Measurements from ENCODE around the gene NOTCH1.
"Not testable (repeated sequence)": the region's sequence is repeated elsewhere in the genome, so short reads cannot be mapped to it uniquely, and the experiment has no call there.

NOTCH1 gene

DNA sequence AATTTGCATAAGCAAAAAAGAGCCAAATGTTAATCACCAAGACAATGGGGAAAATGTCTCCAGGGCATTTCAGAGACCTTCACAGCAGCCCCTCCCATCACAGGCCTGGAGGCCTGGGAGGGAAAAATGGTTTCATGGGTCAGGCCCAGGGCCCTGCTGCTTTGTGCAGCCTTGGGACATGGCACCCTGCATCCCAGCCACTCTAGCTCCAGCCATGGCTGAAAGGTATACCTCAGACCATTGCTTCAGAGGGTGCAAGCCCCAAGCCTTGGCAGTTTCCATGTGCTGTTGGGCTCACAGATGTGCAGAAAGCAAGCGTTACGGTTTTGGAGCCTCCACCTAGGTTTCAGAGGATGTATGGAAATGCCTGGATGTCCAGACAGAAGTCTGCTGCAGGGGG, 13.5 kb upstream of the NOTCH1 start:
- 95% methylated on average over 2 of the region's 2 CpGs for WGBS
- H3K9ac ChIP-seq (ENCODE audit: low read depth, low read length); H3K4me1 ChIP-seq (ENCODE audit: insufficient read depth, low read length); H3K4me3 ChIP-seq (ENCODE audit: low read length); H3K27ac ChIP-seq (ENCODE audit: low read depth, low read length); H3K27me3 ChIP-seq (ENCODE audit: insufficient read depth, low read length); H3K36me3 ChIP-seq (ENCODE audit: insufficient read depth, low read length): not testable (repeated sequence)
- peaks cover 24% of the 10 kb centered on the region for H3K9me3 ChIP-seq (ENCODE audit: insufficient read depth, low read depth, low read length)

DNA sequence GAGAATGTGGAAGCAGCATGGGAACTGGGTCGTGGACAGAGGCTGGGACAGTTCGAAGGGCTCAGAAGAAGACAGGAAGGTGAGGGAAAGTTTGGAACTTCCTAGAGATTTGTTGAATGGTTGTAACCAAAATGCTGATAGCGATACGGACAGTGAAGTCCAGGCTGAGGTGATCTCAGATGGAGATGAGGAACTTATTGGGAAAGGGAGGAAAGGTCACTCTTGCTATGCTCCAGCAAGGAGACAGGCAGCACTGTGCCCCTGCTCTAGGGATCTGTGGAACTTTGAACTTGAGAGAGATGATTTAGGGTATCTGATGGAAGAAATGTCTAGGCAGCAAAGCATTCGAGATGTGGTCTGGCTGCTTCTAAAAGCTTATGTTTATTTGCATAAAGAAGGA, 13.0 kb upstream of the NOTCH1 start:
- H3K9ac ChIP-seq (ENCODE audit: low read depth, low read length); H3K36me3 ChIP-seq (ENCODE audit: insufficient read depth, low read length); H3K4me1 ChIP-seq (ENCODE audit: insufficient read depth, low read length); H3K4me3 ChIP-seq (ENCODE audit: low read length); H3K27me3 ChIP-seq (ENCODE audit: insufficient read depth, low read length); H3K27ac ChIP-seq (ENCODE audit: low read depth, low read length): not testable (repeated sequence)
- peaks cover 24% of the 10 kb centered on the region for H3K9me3 ChIP-seq (ENCODE audit: insufficient read depth, low read depth, low read length)
- 92% methylated on average over 5 of the region's 5 CpGs for WGBS

- H3K9ac ChIP-seq (ENCODE audit: low read depth, low read length) = no peak overlapping the region
- WGBS = 72% methylated on average over 5 of the region's 5 CpGs
Measured at GRCh38 chr9:136558373-136558772, 12.5 kb upstream of the NOTCH1 start.

GRCh38 chr9:136557036-136557435, 11.2 kb upstream of the NOTCH1 start:
- H3K36me3 ChIP-seq (ENCODE audit: insufficient read depth, low read length) = no peaks in the 10 kb centered on the region
- H3K27me3 ChIP-seq (ENCODE audit: insufficient read depth, low read length) = peaks cover 4% of the 10 kb centered on the region; the same call in 1 of the 2 replicates
- H3K27ac ChIP-seq (ENCODE audit: low read depth, low read length) = no peak overlapping the region
- no peak overlapping the region for H3K9ac ChIP-seq (ENCODE audit: low read depth, low read length)
- H3K4me3 ChIP-seq (ENCODE audit: low read length) = no peak overlapping the region
- peaks cover 4% of the 10 kb centered on the region; the same call in 1 of the 2 replicates for H3K4me1 ChIP-seq (ENCODE audit: insufficient read depth, low read length)
- peaks cover 24% of the 10 kb centered on the region for H3K9me3 ChIP-seq (ENCODE audit: insufficient read depth, low read depth, low read length)
- WGBS = 81% methylated on average over 10 of the region's 10 CpGs

More at GRCh38 chr9:136558373-136558772, 12.5 kb upstream of the NOTCH1 start:
- Histone ChIP-seq H3K27ac (ENCODE audit: low read depth, low read length) (no peak overlapping the region), H3K36me3 (ENCODE audit: insufficient read depth, low read length) (no peaks in the 10 kb centered on the region), H3K4me1 (ENCODE audit: insufficient read depth, low read length) (peaks cover 4% of the 10 kb centered on the region; the same call in 1 of the 2 replicates), H3K27me3 (ENCODE audit: insufficient read depth, low read length) (peaks cover 4% of the 10 kb centered on the region), H3K4me3 (ENCODE audit: low read length) (no peak overlapping the region), H3K9me3 (ENCODE audit: insufficient read depth, low read depth, low read length) (peaks cover 24% of the 10 kb centered on the region)

DNA sequence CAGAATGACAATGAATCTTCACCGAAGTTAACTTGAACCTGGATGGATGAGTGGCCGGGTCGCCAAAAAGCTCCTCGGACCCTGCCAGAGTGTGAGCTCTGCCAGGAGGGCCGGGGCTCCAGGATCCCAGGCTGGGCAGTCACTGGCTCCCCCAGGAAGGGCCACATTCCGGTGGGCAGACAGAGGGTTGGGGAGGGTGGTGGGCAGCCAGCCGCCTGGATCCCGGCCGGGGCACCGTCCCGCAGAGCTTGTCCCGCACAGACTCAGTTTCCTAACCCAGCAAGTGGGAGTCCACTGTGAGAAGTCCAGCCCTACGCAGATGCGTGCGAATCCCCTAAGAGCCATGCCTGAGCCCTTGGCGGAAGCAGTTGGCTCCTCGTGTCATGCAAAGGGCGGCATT, 10.3 kb upstream of the NOTCH1 start:
- Histone ChIP-seq H3K4me3 (ENCODE audit: low read length) (no peak overlapping the region), H3K9me3 (ENCODE audit: insufficient read depth, low read depth, low read length) (peaks cover 24% of the 10 kb centered on the region), H3K4me1 (ENCODE audit: insufficient read depth, low read length) (peaks cover 8% of the 10 kb centered on the region), H3K36me3 (ENCODE audit: insufficient read depth, low read length) (no peaks in the 10 kb centered on the region), H3K27me3 (ENCODE audit: insufficient read depth, low read length) (peaks cover 4% of the 10 kb centered on the region; the same call in 1 of the 2 replicates), H3K9ac (ENCODE audit: low read depth, low read length) (no peak overlapping the region), H3K27ac (ENCODE audit: low read depth, low read length) (no peak overlapping the region)
- WGBS = 86% methylated on average over 18 of the region's 18 CpGs

GRCh38 chr9:136554870-136555269, 9.0 kb upstream of the NOTCH1 start:
- H3K27ac ChIP-seq (ENCODE audit: low read depth, low read length) = no peak overlapping the region
- 83% methylated on average over 19 of the region's 19 CpGs for WGBS
- H3K36me3 ChIP-seq (ENCODE audit: insufficient read depth, low read length) = no peaks in the 10 kb centered on the region
- H3K27me3 ChIP-seq (ENCODE audit: insufficient read depth, low read length) = peaks cover 4% of the 10 kb centered on the region; the same call in 1 of the 2 replicates
- H3K9ac ChIP-seq (ENCODE audit: low read depth, low read length) = no peak overlapping the region
- peaks cover 16% of the 10 kb centered on the region for H3K9me3 ChIP-seq (ENCODE audit: insufficient read depth, low read depth, low read length)
- no peak overlapping the region for H3K4me3 ChIP-seq (ENCODE audit: low read length)
- H3K4me1 ChIP-seq (ENCODE audit: insufficient read depth, low read length) = peaks cover 16% of the 10 kb centered on the region

GRCh38 chr9:136553581-136553980, 7.7 kb upstream of the NOTCH1 start:
- no peak overlapping the region for H3K27ac ChIP-seq (ENCODE audit: low read depth, low read length)
- peaks cover 3% of the 10 kb centered on the region; the same call in 1 of the 2 replicates for H3K27me3 ChIP-seq (ENCODE audit: insufficient read depth, low read length)
- peaks cover 3% of the 10 kb centered on the region for H3K9me3 ChIP-seq (ENCODE audit: insufficient read depth, low read depth, low read length)
- H3K9ac ChIP-seq (ENCODE audit: low read depth, low read length) = no peak overlapping the region
- H3K36me3 ChIP-seq (ENCODE audit: insufficient read depth, low read length) = no peaks in the 10 kb centered on the region
- H3K4me3 ChIP-seq (ENCODE audit: low read length) = no peak overlapping the region
- 86% methylated on average over 14 of the region's 14 CpGs for WGBS
- H3K4me1 ChIP-seq (ENCODE audit: insufficient read depth, low read length) = peaks cover 16% of the 10 kb centered on the region

GRCh38 chr9:136552117-136552703, 6.4 kb upstream of the NOTCH1 start:
- H3K9ac ChIP-seq (ENCODE audit: low read depth, low read length) = no peak overlapping the region
- 52% methylated on average over 22 of the region's 22 CpGs for WGBS
- H3K36me3 ChIP-seq (ENCODE audit: insufficient read depth, low read length) = no peaks in the 10 kb centered on the region

DNA sequence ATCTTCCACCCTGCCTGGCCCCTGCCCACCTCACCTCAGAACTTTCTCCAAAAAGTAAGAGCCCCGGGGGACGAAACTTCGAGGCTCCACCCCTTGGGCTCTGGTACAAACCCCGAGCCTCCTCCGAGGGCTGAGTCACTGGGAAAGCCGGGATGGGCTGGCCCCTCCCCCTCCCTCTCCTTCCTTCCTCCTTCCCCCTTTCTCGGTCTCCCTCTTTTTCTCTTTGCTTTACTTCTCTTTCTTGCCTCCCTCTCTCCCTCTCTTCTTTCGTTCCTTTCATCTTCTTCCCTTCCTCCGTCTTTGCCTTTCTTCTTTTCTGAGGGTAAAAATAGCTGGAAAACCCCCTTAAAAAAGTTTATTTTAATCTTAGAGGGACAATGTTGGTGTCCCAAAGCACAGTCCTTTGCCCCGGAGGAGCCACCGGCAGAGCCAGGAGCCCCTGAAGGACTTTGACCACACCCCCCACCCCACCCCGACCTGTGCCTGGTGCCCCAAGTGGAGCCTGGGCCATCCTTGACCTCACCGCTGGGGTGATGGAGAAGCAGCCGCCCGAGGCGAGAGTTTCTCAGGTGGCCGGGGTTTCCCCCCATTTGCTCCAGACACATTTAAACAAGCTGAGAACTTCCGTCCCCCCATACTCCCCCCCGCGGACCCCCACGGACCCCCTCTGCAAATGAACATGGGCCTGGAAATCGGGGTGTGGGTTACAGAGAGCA, 5.7 kb upstream of the NOTCH1 start:
- no peak overlapping the region for H3K4me3 ChIP-seq (ENCODE audit: low read length)

More at GRCh38 chr9:136552117-136552703, 6.4 kb upstream of the NOTCH1 start:
- no peaks in the 10 kb centered on the region for H3K9me3 ChIP-seq (ENCODE audit: insufficient read depth, low read depth, low read length)
- no peak overlapping the region for H3K4me3 ChIP-seq (ENCODE audit: low read length)
- H3K4me1 ChIP-seq (ENCODE audit: insufficient read depth, low read length) = peaks cover 28% of the 10 kb centered on the region
- no peak overlapping the region for H3K27ac ChIP-seq (ENCODE audit: low read depth, low read length)
- peaks cover under 1% of the 10 kb centered on the region; the same call in 1 of the 2 replicates for H3K27me3 ChIP-seq (ENCODE audit: insufficient read depth, low read length)

GRCh38 chr9:136550439-136551289, 4.8 kb upstream of the NOTCH1 start:
- no peaks in the 10 kb centered on the region for H3K9me3 ChIP-seq (ENCODE audit: insufficient read depth, low read depth, low read length)
- H3K4me3 ChIP-seq (ENCODE audit: low read length) = no peak overlapping the region
- whole genome bisulfite sequencing = 80% methylated on average over 13 of the region's 13 CpGs
- no peaks in the 10 kb centered on the region for H3K36me3 ChIP-seq (ENCODE audit: insufficient read depth, low read length)
- peaks cover 32% of the 10 kb centered on the region for H3K4me1 ChIP-seq (ENCODE audit: insufficient read depth, low read length)
- peak overlapping the region; percentile 40; the same call in 1 of the 2 replicates for H3K27ac ChIP-seq (ENCODE audit: low read depth, low read length)
- H3K9ac ChIP-seq (ENCODE audit: low read depth, low read length) = peak overlapping the region; percentile 37
- H3K27me3 ChIP-seq (ENCODE audit: insufficient read depth, low read length) = peaks cover 6% of the 10 kb centered on the region; the same call in 1 of the 2 replicates

More for the DNA sequence above, 5.7 kb upstream of the NOTCH1 start:
- Histone ChIP-seq H3K9me3 (ENCODE audit: insufficient read depth, low read depth, low read length) (no peaks in the 10 kb centered on the region), H3K4me1 (ENCODE audit: insufficient read depth, low read length) (peaks cover 32% of the 10 kb centered on the region), H3K27me3 (ENCODE audit: insufficient read depth, low read length) (peaks cover 6% of the 10 kb centered on the region; the same call in 1 of the 2 replicates), H3K9ac (ENCODE audit: low read depth, low read length) (no peak overlapping the region), H3K27ac (ENCODE audit: low read depth, low read length) (no peak overlapping the region), H3K36me3 (ENCODE audit: insufficient read depth, low read length) (no peaks in the 10 kb centered on the region)
- WGBS = 34% methylated on average over 19 of the region's 22 CpGs
